Right lobe of liver (tissue), 4 donors: ENCODE results near the gene CNN1.

Source experiments
- CTCF ChIP-seq, 4 donors: fragments of 200-600 bp in 3 of 4; fragments of 450-650 bp in 1 of 4; IDR thresholded peaks; one replicate each; pipeline versions ENCODE4 v1.5.1 to v1.8.0; 2016 to 2022; ENCODE audit warnings: antibody characterized with exemption in 4 of 4, mild to moderate bottlenecking in 2 of 4
- POLR2A ChIP-seq: fragments of 450-650 bp; IDR thresholded peaks from one replicate; pipeline ENCODE4 v1.6.1; 2017; ENCODE audit warnings: antibody characterized with exemption, mild to moderate bottlenecking
- donor health status: DM: no; HTN: no; CAD: no.
- donor health status: DM: no; HTN: no; CAD: no.
- donor health status: DM: no; HTN: yes; CAD: no.

GRCh38 chr19:11586331-11586730, 47.7 kb downstream of the CNN1 start:
- no peak for TF ChIP-seq CTCF (IDR thresholded peaks at IDR 0.05)
- no peak for TF ChIP-seq POLR2A
